Mesendoderm (in vitro differentiated cells): ENCODE results near the gene STAT5B.
A peak's percentile ranks its signal among the peaks of the same experiment; 100 is the strongest.

Experiments used
- DNase-seq: peaks from one replicate; pipeline ENCODE4 v3.0.0; 2013
- H2AK5ac ChIP-seq: 2 replicates; pipeline ENCODE4 v1.6.1; 2013; ENCODE audit warnings: low read length, inconsistent platforms
- H2BK120ac ChIP-seq: 2 replicates; pipeline ENCODE4 v1.6.1; 2013; ENCODE audit warnings: low read depth, mild to moderate bottlenecking, low read length, moderate library complexity, mixed read lengths
- H2BK15ac ChIP-seq: replicated peaks from 2 replicates; pipeline ENCODE4 v1.6.1; 2013; ENCODE audit warnings: low read depth, mild to moderate bottlenecking, moderate library complexity
- H2BK5ac ChIP-seq: 2 replicates; pipeline ENCODE4 v1.6.1; 2013; ENCODE audit warnings: low read length, inconsistent platforms
- H3K18ac ChIP-seq: 2 replicates; pipeline ENCODE4 v1.6.1; 2013; ENCODE audit warnings: mild to moderate bottlenecking, low read length, mixed read lengths
- H3K23ac ChIP-seq: one replicate; pipeline ENCODE4 v1.6.1; 2013; ENCODE audit warnings: low read length
- H3K27ac ChIP-seq: 2 replicates; pipeline ENCODE4 v1.5.1; 2013; ENCODE audit warnings: low read depth, mild to moderate bottlenecking, inconsistent platforms, low read length, moderate library complexity
- H3K27me3 ChIP-seq: 2 replicates; pipeline ENCODE4 v1.6.1; 2013; ENCODE audit warnings: low read length, control low read depth, mild to moderate bottlenecking, inconsistent platforms; ENCODE audit not compliant: insufficient read depth, poor library complexity
- H3K36me3 ChIP-seq: 2 replicates; pipeline ENCODE4 v1.6.1; 2013; ENCODE audit warnings: low read length, inconsistent platforms; ENCODE audit not compliant: control insufficient read depth, insufficient read depth
- H3K4ac ChIP-seq: one replicate; pipeline ENCODE4 v1.6.1; 2013; ENCODE audit warnings: low read depth, mild to moderate bottlenecking, low read length, moderate library complexity
- H3K4me1 ChIP-seq: 2 replicates; pipeline ENCODE4 v1.6.1; 2013; ENCODE audit warnings: low read depth, low read length, inconsistent platforms; ENCODE audit not compliant: control insufficient read depth
- H3K4me2 ChIP-seq: 2 replicates; pipeline ENCODE4 v1.6.1; 2013; ENCODE audit warnings: low read length
- H3K4me3 ChIP-seq: 2 replicates; pipeline ENCODE4 v1.5.1; 2013; ENCODE audit warnings: mild to moderate bottlenecking, low read length
- H3K56ac ChIP-seq: one replicate; pipeline ENCODE4 v1.6.1; 2013; ENCODE audit warnings: low read length
- H3K79me1 ChIP-seq: 2 replicates; pipeline ENCODE4 v1.6.1; 2013; ENCODE audit warnings: low read length, inconsistent platforms
- H3K79me2 ChIP-seq: 2 replicates; pipeline ENCODE4 v1.6.1; 2013; ENCODE audit warnings: mild to moderate bottlenecking, low read length; ENCODE audit not compliant: control insufficient read depth, insufficient read depth
- H3K9ac ChIP-seq: 2 replicates; pipeline ENCODE4 v1.6.1; 2013; ENCODE audit warnings: low read length, inconsistent platforms
- H4K5ac ChIP-seq: one replicate; pipeline ENCODE4 v1.6.1; 2013; ENCODE audit warnings: low read length
- H4K8ac ChIP-seq: one replicate; pipeline ENCODE4 v1.6.1; 2013; ENCODE audit warnings: low read depth, mild to moderate bottlenecking, control low read depth, low read length, moderate library complexity
- WGBS: extraction: QIAGEN DNeasy Blood & Tissue Kit; methylation state at CpG from one replicate; pipeline ENCODE4 v1.1.7; 2013; ENCODE audit warnings: low lambda C conversion rate, missing lambda C conversion rate; ENCODE audit not compliant: insufficient coverage; ENCODE audit errors: extremely low coverage; 5-methylcytosine and 5-hydroxymethylcytosine counted together

Gene STAT5B

GRCh38 chr17:42155614-42156045 is 120.6 kb downstream of the STAT5B start:
- H2BK120ac ChIP-seq, result no peak overlapping the region
- H3K36me3 ChIP-seq, result no peaks in the 10 kb centered on the region
- peak overlapping the region; percentile 48 for H3K4me3 ChIP-seq
- no peak overlapping the region for H4K5ac ChIP-seq
- WGBS, result no CpG with 5 or more reads among the region's 17 CpGs
- H4K8ac ChIP-seq, result no peak overlapping the region
- H3K23ac ChIP-seq, result no peak overlapping the region
- H3K4me1 ChIP-seq, result peaks cover 2% of the 10 kb centered on the region
- no peak overlapping the region for H2AK5ac ChIP-seq
- peak overlapping the region; percentile 75 for H3K4me2 ChIP-seq
- no peak overlapping the region for H3K18ac ChIP-seq
- H3K27me3 ChIP-seq, result no peaks in the 10 kb centered on the region
- peak overlapping the region; percentile 66 for H3K9ac ChIP-seq
- H3K56ac ChIP-seq, result peak overlapping the region; percentile 71
- peaks cover 27% of the 10 kb centered on the region for H3K79me2 ChIP-seq
- peak overlapping the region; percentile 23 for H3K27ac ChIP-seq
- H2BK15ac ChIP-seq, result no peak overlapping the region
- H3K79me1 ChIP-seq, result peaks cover 20% of the 10 kb centered on the region
- H3K4ac ChIP-seq, result peak overlapping the region; percentile 86
- H2BK5ac ChIP-seq, result peak overlapping the region; percentile 8
- DNase-seq, result peak; percentile 84

DNA sequence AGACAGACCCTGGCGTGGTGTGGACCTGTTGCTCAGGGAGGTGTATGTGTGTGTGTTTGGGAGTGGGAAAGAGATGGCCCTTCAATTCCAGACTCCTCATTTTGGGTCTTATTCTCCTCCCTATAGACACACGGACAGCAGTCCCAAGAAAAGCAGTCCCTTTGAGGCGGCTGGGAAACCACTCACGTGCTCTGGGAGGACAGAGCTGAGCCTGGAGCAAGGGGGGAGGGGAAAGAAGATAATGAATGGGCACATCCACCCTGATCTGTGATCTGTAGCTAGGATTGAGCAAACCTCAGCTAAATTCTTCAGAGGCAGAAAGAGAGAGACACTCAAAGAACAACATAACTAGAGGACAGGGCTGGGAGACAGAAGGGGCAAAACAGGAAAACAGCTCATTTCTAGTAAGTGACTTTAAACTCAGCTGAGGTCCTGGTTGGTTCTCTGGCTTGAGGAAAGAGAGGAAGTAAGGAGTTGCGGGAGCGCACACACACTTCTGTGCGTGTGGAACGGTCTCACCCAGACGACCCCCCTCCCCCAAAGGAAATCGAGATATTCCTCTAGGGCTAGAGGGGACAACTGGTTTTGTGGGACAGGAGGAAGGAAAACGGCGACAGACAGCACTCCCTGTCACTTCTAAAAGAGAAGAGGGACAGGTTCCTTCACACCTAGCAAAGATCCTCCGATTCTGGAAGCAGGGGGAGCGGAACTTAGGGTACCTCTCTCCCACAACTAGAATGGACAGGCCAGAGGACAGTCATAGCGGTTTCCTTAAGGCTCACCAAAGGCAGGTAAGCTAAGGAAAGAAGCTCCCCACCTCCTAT is 122.1 kb downstream of the STAT5B start:
- peak; percentile 51 for DNase-seq
- no peak overlapping the region for H4K8ac ChIP-seq
- no peak overlapping the region for H3K27ac ChIP-seq

More for the DNA sequence above, 122.1 kb downstream of the STAT5B start:
- Histone ChIP-seq H3K4me3 (peak overlapping the region; percentile 91), H2BK5ac (no peak overlapping the region), H2BK15ac (no peak overlapping the region), H3K79me1 (peaks cover 20% of the 10 kb centered on the region), H3K56ac (peak overlapping the region; percentile 91), H2AK5ac (no peak overlapping the region), H3K18ac (peak overlapping the region; percentile 64), H2BK120ac (no peak overlapping the region), H3K4ac (peak overlapping the region; percentile 48), H3K27me3 (no peaks in the 10 kb centered on the region), H3K79me2 (peaks cover 27% of the 10 kb centered on the region), H3K4me1 (peaks cover 2% of the 10 kb centered on the region), H4K5ac (no peak overlapping the region), H3K23ac (peak overlapping the region; percentile 25), H3K4me2 (peak overlapping the region; percentile 82), H3K9ac (peak overlapping the region; percentile 91), H3K36me3 (no peaks in the 10 kb centered on the region)
- no CpG with 5 or more reads among the region's 15 CpGs for WGBS
